Ishikawa (cell line): ENCODE data around the gene RBBP4.

Experiments used
- CREB1 ChIP-seq: IDR thresholded peaks from 2 replicates; pipeline ENCODE4 v1.6.1; 2012; ENCODE audit warnings: low read depth
- EP300 ChIP-seq: IDR thresholded peaks from 2 replicates; pipeline ENCODE4 v1.6.1; 2012; ENCODE audit warnings: borderline replicate concordance
- RAD21 ChIP-seq: IDR thresholded peaks from 2 replicates; pipeline ENCODE4 v1.6.1; 2012; ENCODE audit warnings: low read depth

GRCh38 chr1:32623775-32624174 lies 27.2 kb upstream of the RBBP4 start:
- TF ChIP-seq CREB1, result no peak
- no peak for TF ChIP-seq EP300
- no peak for TF ChIP-seq RAD21
